NCI-H2107 treated with DMSO at 0.1 percent for 48 hours (cell line): ENCODE data around the gene COA1.
"Not testable (repeated sequence)": the region's sequence is repeated elsewhere in the genome, so short reads cannot be mapped to it uniquely, and the experiment has no call there.

ENCODE experiments used
- DNase-seq: peaks from one replicate; lab custom pipeline; 2025; ENCODE audit not compliant: unreplicated experiment; lab: John Stamatoyannopoulos, UW

COA1 gene

GRCh38 chr7:43602256-43602655, 127.1 kb downstream of the COA1 start:
- no peak for DNase-seq

DNA sequence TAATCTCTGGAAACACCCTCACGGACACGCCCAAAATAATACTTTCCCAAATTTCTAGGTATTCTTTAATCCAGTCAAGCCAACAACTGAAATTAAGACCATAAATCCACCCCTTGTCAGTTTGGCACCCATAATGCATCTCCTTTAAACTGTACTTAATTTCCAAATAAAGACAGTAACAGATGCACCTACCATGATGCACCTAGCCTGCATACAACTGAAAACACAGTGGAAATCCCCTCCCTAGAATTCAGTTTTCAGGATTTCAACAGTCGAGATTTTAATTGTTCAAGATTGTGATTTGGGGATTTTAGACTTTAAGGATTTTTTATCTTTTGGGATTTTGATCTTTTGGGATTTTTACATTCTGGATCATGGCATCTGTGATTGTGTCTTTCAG, 129.3 kb downstream of the COA1 start:
- no peak for DNase-seq

- DNase-seq, result not testable (repeated sequence)
These were observed 132.9 kb downstream of the COA1 start for GRCh38 chr7:43596426-43596825.

DNA sequence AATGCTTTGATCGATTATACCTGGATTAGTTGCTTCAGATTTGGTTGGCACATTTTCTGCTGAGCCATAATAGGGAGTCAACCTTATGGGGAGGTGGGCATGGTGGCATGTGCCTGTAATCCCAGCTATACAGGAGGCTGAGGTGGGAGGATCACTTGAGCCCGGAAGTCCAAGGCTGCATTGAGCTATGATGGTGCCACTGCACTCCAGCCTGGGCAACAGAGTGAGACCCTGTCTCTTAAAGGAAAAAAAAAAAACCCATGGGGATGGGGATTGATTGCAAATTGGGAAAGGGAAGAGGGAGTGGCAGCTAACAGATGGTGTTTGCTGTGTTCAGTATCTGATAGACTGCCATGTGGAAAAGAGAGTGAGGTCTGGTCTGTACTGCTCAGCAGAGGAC, 135.3 kb downstream of the COA1 start:
- DNase-seq, result no peak

- DNase-seq, result no peak
These were observed 136.3 kb downstream of the COA1 start for GRCh38 chr7:43593010-43593409.

DNA sequence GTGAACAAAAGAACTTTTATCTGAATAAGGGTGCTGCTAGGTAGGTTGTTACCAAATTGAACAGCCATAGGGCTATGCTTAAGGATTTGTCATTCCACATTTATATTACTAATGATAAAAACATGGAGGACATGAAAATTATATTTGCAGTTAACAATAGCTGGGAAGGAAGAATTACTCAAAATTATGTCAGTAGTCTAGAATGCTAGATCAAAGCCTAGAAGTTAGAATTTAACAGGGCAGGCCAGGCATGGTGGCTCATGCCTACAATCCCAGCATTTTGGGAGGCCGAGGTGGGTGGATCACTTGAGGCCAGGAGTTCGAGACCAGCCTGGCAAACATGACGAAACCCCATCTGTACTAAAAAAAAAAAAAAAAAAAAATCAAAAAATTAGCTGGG, 137.0 kb downstream of the COA1 start:
- no peak for DNase-seq

DNA sequence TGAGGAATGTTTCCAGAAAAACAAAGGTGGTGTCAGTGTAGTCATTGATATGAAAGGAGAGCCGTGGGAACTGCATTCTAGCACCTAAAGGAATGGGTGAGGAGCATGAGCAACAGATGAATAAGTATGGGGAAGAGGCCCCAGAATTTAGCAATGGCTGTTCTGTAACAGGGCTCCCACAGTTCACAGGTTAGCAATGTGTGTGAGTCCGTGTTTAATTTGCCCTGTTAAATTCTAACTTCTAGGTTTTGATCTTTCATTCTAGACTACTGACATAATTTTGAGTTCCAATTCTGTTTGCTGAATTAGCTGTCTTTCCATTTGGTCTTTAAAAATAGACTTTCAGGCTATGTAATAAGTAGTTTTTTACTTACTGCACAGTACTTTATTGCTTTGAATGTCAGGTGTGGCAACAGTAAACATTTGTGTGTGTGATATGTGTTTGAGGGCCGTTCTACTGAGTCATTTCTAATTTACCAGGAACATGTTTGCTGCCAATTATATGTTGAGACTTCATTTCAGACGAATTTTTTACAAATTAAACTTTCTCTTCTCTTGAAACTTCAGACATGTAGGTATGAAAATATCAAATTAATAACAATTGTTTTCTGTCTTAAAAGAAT, 137.7 kb downstream of the COA1 start:
- DNase-seq, result no peak

DNA sequence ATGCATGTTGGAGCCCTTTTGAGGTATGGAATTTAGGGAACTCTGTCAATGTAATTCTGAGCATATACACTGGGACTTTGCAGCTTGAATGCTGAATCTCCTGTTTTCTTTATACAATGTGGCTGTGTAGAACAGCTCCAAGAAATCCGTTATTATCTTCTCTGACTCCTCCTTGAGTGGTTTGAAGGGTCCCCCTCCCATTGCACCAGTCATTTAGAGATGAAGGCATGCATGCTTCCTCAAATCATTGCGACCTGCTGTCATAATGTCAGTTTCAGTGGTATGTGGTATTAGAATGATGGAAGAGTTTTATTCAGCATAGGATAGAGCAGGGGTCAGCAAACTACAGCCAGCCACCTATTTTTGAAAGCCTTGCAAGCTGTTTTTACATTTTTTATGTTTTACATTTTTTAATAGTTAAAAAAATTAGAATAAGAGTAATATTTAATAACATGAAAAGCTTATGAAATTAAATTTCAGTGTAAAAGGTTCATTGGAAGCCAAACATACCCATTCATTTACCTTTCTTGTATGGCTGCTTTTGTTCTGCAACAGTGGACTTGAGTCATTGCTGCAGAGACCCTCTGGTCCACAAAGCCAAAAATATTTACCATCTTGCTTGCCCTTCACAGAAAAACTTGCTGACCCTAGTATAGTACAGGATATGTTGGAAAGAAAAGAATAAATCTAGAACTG, 138.3 kb downstream of the COA1 start:
- no peak for DNase-seq

GRCh38 chr7:43589728-43590127, 139.6 kb downstream of the COA1 start:
- no peak for DNase-seq
